Activated T-helper 1 cell treated with anti-CD3 and anti-CD28 coated beads, Interleukin-2, amount 50 U/mL, for 16 hours (primary cell): ENCODE results near the gene EZH1.

Experiments
- DNase-seq, 2 donors: peaks; one replicate each; pipeline ENCODE4 v3.0.0-alpha.2; 2020; ENCODE audit warnings: low read depth in 1 of 2, low spot score in 1 of 2

The EZH1 gene

DNA sequence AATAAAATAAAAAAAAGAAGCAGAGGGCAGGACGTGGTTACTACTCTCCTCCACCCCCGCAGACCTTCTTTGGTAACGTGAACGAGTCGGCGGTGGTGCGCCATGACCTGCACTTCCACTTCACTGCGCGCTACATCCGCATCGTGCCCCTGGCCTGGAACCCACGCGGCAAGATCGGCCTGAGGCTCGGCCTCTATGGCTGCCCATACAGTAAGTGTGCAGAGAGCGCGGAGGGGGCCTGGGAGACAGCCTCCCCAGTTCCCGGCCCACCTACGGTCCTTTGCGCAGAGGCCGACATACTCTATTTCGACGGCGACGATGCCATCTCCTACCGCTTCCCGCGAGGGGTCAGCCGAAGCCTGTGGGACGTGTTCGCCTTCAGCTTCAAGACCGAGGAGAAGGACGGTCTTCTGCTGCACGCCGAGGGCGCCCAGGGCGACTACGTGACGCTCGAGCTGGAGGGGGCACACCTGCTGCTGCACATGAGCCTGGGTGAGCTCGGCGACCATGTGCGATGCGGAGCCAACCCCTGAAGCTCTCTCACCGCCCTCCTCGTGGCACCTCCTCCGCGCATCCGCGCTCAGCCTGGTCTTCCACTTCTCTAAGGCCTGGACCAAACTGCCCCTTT is 59.8 kb downstream of the EZH1 start:
- DNase-seq: no peak

DNA sequence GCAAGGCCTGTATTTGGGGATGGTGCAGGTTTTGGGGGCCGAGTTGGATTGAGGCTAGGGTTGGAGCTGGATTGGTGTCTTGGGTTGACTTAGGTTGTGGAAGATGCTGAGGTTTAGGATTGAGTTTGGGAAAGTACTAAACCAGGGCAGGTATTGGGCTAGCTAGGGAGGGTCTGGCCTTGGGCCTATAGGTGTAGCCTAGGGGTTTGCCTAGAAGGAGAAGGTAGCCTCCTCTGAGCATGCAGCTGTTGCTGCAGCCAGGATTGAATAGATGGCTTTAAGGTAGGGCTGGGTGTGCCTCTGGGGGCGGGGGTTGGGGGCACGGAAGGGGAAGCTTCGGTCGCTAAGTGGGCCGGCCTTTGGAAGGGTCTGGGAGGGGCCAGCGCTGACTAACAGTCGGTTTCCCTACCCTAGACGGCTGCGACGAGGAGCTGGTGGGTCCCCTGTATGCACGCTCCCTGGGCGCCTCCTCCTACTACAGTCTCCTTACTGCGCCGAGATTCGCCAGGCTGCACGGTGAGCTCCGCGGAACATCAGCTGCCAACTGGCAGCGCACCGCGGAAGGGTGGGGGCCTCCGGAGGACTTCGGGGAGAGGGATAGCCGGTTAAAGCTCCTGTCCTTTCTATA is 61.3 kb downstream of the EZH1 start:
- DNase-seq: no peak

DNA sequence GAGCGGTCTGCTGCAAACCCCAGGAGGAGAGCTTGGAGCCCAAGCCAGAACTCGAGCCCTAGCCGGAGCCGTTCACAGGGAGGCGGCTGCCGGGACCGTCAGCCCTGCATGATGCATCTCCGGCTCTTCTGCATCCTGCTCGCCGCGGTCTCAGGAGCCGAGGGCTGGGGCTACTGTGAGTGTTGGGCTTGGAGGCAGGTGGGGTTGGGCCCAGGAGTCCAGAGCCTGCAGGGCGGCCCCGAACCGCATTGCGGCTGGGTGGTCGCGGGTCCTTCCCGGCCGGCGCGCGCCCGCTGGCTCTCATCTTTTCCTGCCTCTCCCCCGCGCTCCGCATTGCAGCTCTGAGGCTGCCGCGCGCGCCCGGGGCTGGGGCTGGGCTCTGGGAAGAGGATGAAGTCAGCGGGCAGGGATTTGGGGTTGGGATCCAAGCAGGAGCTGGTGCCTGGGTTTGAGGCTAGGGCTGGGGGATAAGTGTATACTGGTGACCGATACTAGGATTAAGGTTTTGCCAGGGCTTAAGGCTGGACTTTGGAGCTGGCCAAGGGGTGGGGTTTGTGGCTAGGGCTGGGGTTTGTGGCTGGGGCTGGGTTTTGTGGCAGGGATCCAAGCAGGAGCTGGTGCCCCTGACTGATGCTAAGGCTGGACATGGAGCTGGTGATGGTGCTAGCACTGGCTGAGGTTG is 62.0 kb downstream of the EZH1 start:
- no peak for DNase-seq

DNA sequence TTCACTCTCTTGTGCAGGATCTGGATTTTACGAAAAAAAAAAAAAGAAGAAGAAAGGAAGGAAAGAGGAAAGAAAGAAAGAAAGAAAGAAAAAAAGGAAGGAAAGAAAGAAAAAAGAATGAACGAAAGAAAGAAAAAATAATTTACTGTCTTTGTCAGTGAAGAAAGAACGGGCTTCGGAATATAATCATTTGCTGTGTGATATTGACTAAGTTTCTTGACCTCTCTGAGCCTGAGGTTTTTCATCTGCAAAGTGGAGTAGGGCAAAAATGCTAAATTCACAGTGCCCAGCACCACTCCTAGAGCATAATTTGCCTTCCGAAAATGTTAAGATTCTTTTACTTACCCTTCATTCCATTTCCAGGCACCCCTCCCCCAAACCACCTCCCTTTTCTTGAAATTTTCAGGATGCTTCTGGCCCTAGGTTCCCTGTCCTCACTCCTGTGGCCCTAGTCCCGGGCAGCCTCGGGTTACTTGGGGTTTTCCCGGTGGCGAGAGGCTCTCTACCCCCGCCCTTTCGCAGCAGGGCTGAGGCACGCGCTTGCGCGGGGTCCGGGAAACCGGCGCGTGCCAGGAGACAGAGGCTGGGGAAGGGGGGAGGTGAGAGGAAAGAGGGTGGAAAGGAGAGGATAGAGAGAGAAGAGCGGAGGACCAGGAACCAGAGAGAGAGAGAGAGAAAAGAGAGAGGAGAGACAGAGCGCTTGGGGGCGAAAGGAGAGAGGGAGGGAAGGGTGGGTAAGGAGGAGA is 62.7 kb downstream of the EZH1 start, which contains the start of gene CNTNAP1:
Gene CNTNAP1, plus strand, starts transcription at position 556 of the 746 bp plus-strand sequence. CDS start 299 bp downstream, outside the sequence.
- no peak for DNase-seq

DNA sequence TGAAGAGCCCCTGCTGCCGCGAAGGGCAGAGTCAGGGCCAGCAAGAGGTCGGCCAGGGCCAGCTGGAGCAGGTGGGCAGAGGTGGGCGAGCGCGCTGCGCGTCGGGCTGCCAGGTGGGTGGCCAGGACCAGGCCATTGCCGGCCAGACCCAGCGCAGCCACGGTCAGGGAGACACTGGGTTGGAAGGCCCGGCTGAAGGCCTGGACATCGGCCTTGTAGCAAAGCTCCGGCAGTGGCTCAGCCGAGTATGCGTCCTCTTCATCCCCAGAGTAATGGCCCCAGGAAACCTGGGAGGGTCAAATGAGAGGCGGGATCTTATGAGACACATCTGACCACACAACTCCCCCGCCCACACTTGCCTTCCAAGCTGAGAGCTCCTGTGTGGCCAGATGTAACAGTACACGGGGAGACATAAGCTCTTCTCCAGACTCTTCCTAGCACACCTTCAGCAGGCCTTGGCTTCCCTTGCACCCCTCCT is 64.5 kb downstream of the EZH1 start:
- DNase-seq: no peak

DNA sequence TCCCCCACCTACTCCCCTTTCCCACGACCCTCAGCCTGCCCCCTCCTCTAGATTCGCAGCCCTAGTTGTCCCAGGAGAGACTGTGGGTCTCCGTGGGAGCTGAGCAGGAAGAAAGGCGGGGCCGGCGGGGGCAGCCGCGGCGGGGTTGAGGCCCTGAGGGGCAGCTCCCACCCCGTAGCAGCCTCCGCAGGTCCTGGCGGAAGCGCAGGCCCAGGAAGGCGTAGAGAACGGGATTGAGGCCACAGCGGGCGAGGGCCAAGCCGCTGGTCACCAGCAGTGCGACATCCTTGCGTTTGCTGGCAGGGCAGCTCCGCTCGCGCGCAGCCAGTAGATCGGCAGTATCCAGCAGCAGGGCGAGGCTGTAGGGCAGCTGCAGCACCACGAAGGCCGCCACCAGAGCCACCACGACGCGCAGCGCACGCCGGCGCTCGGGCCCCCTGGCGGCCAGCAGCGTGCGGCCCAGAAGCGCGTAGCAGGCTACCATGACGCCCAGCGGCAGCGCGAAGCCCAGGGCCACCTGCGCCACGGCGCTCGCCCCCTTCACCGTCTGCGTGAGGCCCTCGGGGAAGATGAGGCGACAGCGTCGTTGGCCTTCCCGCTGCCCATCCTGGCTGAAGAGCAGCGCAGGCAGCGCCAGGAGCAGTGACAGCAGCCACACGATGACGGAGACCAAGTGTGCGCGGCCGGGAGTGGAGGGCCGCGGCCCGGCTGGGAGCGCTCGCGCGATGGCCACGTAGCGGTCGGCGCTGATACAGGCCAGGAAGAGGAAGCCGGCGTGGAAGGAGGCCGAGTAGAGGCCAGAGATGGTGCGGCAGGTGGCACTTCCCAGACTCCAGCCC is 65.1 kb downstream of the EZH1 start:
- DNase-seq: peak; percentile 46 to 62

DNA sequence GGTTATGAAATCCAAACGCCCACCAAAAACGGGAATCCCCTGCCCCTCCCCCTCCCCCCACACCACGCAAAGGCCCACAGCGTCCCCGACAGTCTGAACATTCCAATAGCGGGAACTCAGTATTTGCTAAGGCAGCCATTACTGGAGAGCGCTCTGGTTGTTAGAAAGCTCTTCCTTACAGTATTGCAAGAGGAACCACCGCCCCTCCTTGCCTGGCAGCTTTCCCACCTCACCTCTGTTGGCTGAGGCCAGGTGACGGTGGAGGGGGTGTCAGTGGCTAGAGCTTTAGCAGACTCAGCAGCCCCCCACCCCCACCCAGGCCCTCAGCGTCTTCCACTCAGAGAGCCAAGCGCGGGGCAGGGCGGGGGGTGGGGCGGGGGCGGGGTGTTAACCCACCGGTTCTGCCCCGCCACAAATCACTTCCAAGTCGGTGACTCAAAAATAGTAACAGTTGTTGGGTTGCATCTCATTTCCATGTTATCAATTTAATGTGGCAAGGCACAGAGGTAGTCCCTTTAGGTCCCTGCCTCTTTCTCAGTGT is 65.8 kb downstream of the EZH1 start:
- no peak for DNase-seq

DNA sequence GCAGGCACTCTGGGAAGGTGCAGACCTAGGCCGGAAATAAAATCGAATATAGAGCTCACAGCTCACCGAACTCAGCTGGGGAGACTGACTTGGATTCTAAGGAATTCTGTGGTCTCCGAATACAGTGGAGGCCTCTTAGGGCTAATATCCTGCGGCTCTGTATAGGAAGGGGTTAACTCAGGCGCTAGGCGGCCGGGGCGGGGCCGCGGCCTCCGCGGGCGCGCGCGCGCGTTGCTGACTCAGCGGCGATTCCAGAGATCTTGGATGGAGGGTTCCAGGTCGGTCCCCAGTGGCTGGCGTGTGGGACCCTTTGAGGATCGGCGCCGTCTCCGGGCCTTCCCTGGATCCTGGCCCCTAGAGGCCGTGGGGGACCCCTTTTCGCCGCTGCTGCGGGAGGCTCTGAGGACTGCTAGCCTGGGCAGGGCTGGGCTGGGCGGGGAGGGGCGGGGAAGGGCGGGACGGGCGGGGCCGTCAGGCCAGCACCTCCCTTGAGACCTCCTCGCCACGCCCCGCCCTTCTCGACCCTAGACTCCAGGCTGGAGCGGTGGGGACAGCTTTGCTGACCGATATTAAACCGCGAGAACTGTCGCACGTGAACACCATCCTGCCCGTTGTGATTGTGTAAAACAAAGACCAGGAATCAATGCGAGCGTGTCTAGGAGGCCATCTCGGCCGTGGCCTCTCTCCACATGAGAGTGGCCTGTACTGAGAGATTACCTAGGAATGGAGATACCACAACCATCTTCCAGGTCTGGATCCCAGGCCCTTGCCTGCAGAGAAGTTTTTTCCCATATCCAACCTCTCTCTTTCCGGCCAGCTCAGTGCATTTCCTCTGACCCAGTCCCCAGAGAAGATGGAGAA is 66.7 kb downstream of the EZH1 start:
- DNase-seq: peak; percentile 40 to 64

DNA sequence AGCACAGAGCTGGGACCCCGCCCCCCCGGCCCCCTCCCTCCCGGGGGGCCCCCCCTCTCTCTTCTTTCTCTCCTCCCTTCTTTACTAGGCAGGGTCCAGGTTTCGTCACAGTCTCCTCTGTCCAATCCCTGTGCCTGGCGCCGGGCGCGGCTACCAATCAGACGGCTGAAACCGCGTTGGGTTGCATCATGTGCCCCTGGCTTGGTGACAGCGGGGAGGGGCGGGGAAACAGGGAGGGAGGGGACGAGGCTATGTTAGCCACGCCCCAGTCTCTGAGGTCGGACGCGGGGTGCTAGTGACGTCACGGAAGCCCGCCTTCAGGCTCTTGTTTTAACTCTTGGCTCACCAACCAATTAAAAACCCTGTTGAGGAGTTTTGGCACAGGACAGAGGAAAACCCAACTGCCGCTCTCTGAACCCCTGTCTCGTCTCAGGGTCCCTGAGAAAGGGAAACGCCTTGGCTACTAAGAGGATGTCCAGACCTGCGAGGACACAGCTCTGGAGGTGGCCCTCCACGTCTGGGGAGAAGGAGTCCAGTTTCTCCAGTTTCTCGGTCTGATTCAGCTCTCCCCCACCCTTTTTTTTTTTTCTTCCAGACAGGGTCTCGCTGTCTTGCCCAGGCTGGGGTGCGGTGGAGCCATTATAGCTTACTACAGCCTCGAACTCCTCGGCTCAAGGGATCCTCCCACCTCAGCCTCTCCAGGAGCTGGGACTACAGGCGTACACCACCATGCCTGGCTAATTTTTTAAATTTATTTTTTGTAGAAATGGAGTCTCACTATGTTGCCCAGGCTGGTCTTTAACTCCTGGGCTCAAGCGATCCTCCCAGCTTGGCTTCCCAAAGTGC is 67.6 kb downstream of the EZH1 start:
- DNase-seq: peak; percentile 89 to 96

DNA sequence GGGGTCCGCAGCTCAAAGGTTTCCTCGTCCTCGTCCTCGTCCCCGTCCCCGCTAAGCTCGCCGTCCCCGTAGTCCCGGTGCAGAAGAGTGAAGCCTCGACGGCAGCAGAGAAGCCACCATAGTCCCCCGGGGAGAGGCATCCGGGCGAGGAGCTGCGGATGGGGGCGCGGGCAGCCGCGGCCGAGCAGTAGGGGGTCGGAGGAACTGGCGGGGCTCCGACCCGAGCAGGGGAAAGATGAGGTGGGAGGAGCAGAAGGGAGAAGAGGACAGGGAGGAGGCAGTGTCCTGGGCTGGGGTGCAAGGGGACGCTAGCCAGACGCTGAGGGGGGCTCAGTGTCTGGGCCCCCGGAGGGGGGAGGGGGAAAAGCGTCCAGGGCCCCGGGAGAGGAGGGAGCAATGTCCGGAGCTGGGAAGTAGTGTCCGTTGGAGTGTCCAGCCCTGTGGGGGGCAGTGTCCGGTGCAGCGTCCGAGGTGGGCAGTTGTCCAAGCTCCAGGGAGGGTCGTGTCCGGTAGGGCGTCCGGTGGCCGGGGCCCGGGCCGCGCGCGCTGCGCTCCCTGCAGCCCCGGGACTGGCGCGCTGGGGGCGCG is 68.3 kb downstream of the EZH1 start, which contains the start of gene PLEKHH3:
Gene PLEKHH3, minus strand, starts transcription at position 571 of the 588 bp plus-strand sequence. Its CDS starts 431 bp downstream, at position 140.
- DNase-seq: no peak

DNA sequence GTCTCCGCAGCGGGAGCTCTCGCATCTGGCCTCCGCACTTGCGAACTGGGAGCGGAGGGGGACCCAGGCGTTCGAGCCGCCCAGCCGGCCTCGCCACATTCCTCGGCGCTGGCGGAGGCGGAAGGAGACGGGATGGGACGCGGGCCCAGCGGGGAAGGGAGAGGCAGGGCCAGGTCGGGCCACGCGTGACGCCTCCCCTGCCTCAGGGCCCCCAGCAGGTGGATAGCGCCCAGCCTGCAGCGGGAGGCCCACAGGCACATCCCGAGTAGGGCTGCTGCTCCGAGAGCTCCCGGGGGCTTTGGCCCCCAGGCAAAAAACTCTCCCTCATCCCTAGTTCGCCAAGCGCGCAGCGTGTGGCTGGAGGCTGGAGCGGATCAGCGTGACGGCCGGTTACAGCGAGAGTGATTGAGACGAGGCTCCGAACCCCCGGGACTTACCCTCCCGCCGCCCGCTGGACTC is 68.8 kb downstream of the EZH1 start:
- DNase-seq: no peak

DNA sequence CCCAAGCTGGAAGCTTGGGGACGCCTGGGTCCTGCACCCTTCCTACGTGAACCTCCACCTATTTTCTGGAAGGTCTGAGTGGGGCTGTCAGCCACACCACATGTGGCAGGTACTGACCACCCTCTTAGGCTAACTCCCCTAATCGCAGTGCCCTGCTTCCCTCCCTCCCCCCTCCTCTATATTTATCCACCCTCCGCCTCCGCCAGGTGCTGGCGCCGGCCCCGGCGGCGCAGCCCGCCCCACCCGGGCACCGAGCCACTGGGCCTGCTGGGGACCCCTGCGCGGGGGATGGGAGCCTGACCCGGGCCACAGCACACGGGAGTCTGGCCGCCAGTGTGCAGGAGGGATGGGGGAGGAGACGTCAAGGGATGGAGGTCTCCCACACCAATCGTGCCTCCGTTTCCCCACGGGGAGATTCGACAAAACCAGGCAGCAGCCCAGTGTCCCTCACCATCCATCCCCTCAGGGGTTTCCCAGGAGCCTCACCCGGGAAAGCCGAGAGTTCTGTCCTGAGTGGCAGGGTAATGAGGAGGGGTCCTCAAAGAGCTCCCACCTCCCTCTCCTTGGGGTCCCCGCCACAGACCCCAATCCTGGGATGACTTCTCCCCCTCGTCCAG is 69.4 kb downstream of the EZH1 start:
- DNase-seq: no peak

DNA sequence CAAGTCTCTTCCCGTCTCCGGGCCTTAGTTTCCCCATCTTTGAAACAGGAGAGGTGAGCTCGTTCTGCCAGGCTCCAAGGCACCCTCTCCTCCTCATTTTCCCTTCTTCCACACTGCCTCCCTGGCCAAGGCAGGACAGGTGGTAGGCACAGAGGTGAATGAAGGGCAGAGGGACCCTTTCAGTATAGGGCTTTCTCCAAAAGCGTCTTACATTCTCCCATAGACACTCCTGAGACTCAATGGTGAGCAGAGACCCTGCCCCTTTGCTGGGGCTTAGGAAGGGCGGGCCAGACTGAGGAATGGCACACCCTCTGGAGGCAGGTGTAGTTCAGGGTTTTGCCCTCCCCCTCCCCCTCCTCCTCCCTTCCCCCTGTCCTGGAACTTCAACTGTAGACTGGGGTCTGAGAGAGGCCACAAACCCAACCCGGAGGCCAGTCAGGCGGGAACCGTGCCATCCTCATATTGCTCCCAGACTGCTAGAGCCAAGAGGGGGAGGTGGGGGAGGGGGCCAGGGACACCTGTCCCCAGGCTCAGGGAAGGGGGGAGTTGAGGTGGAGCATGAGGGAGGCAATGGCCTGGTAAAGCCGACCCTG is 70.0 kb downstream of the EZH1 start:
- DNase-seq: no peak

DNA sequence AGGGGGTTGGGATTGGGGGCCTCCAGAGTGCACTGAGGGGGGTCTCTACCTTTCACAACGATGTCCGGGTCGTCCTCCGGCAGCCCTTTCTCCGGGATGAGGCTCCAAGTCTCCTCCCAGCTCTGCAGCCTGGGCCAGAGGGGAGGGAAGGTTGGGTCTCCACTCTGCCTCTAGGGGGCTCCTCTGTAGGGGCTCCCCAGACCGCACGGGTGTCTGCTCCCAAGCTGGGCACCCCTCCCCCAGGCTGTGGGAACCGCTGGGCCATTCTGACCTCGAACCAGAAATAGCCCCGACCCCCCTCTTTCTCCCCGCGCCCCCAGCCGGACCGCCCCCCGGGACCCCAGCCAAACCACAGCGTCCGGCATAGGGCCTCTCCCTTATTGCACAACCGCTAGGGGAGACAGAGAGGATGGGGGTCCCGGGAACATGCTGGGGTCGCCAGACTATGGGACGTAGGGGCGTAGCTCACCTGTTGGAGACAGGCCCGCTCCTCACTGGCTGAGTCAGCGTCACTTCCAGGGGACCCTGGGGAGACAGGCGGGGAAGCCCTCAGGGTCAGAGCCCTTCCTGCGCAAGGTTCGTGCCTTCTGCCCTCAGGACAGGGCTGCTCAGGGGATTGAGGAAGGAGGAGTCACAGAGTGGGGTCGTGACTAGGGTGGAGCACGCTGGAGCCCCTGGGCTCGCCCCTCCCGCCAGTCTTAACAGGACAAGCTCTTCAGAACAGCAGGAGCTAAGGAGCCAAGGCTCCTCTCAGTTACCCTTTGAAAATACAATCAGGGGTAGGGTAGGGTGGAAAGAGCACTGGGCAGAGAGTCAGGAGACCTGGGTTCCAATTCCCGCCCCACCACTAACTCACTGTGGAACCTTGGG is 70.7 kb downstream of the EZH1 start:
- DNase-seq: no peak

DNA sequence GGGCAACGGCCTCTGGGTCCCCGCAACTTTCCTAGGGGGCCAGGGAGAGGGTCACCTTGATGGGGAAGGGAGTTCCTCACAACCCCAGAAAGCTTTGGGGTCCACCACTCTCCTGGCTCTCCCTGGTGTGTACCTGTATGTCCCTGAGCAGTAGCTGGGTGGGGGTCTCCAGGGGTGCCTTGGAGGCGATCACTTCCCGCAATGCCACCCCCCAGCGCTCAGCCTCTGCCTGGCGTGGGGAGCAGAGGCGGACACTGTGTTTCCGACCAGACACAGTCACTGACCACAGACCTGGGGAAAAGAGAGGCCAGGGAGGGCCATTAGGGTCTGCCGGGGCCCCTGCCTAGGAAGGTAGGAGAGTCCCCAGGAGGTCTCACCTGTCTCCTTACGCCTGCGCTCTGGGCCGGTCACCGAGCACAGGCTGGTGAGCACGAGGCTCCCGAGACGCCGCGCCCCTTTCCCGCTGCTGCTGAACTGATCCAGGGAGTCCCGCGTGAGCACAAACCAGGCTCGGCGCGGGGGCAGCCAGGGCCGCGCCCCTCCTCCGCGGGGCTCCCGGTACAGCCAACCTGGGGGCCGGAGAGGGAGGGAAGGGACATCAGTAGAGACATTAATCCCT is 71.5 kb downstream of the EZH1 start:
- DNase-seq: no peak

DNA sequence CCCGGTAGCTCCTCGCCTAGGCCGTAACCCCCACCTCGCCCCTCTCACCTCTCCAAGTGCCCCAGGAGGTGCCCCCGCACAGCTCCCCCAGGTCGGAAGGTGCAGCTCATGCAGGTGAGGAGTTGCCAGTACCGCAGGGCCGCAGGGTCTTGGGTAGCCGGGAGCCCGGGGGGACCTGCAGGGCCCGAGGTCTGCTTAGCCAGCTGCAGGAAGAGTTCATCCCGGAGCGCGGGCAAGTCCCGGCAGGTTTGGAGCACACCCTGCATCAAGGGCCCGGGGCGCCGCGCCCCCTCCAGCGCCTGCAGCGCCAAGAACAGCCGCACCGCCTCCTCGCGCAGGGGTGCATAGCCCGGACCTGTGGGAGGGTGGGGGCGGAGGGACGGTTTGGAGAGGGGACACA is 72.8 kb downstream of the EZH1 start:
- no peak for DNase-seq
